Measurements from ENCODE around the gene AGTPBP1.

DNA sequence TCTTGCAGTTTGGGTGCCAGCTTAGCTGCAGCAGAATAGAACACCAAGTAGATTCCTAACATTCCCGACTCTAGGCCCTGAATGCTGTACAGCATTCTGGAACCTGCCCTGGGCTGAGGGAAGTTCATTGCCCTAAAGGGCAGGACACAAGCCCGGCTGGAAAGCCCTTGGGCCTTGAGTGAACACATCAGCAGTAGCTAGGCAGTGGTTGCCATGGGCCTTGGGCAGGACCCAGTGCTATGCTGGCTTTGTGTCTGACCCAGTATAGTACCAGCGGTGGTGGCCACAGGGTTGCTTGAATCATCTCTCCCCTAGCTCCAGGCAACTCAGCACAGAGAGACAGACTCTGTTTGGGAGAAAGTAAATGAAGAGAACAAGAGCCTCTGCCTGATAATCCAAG is 137.8 kb downstream of the AGTPBP1 start:
- no peak for TF ChIP-seq POLR2AphosphoS5 (IDR thresholded peaks at IDR 0.05; ENCODE audit: low read depth, low read length)
- no peak for TF ChIP-seq POLR2A (IDR thresholded peaks at IDR 0.05; ENCODE audit: low read depth, low read length)

All from GM12892 (cell line).